HepG2 (cell line): ENCODE measurements around the gene TRAPPC12.

Experiments used
- FOXP4 ChIP-seq: sonication (generic); formaldehyde crosslinking; IDR thresholded peaks from 2 replicates; pipeline ENCODE4 v1.4.0; 2020; ENCODE audit warnings: missing genetic modification reagents
- NFE2L1 ChIP-seq: sonication (generic); formaldehyde crosslinking; IDR thresholded peaks from 2 replicates; pipeline ENCODE4 v1.4.0; 2020; ENCODE audit warnings: missing genetic modification reagents, mild to moderate bottlenecking, borderline replicate concordance
- TBL1XR1 ChIP-seq: fragments of 150-350 bp; IDR thresholded peaks from 2 replicates; pipeline ENCODE4 v1.6.1; 2014; ENCODE audit warnings: borderline replicate concordance, low read length; ENCODE audit not compliant: partially characterized antibody
- TCF7 ChIP-seq: sonication (generic); IDR thresholded peaks from 2 replicates; pipeline ENCODE4 v1.6.1; 2016; ENCODE audit warnings: antibody characterized with exemption, low read depth
- ZNF570 ChIP-seq: sonication (generic); formaldehyde crosslinking; IDR thresholded peaks from 2 replicates; pipeline ENCODE4 v1.4.0; 2020; ENCODE audit warnings: mild to moderate bottlenecking, missing genetic modification reagents, borderline replicate concordance
- ZNF879 ChIP-seq: sonication (generic); formaldehyde crosslinking; IDR thresholded peaks from 2 replicates; pipeline ENCODE4 v1.8.1; 2023; ENCODE audit warnings: missing genetic modification reagents
- TF ChIP-seq, protein P1 (sequence below): sonication (generic); formaldehyde crosslinking; IDR thresholded peaks from 2 replicates; pipeline ENCODE4 v1.5.0; 2020; ENCODE audit warnings: mild to moderate bottlenecking, missing genetic modification reagents, moderate library complexity

- TF ChIP-seq ZNF570 (CRISPR knock-in tag) (no peak), ZNF879 (no peak), TCF7 (no peak), FOXP4 (CRISPR knock-in tag) (no peak), TBL1XR1 (no peak), NFE2L1 (no peak)
- TF ChIP-seq, protein P1, sequence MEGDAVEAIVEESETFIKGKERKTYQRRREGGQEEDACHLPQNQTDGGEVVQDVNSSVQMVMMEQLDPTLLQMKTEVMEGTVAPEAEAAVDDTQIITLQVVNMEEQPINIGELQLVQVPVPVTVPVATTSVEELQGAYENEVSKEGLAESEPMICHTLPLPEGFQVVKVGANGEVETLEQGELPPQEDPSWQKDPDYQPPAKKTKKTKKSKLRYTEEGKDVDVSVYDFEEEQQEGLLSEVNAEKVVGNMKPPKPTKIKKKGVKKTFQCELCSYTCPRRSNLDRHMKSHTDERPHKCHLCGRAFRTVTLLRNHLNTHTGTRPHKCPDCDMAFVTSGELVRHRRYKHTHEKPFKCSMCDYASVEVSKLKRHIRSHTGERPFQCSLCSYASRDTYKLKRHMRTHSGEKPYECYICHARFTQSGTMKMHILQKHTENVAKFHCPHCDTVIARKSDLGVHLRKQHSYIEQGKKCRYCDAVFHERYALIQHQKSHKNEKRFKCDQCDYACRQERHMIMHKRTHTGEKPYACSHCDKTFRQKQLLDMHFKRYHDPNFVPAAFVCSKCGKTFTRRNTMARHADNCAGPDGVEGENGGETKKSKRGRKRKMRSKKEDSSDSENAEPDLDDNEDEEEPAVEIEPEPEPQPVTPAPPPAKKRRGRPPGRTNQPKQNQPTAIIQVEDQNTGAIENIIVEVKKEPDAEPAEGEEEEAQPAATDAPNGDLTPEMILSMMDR: no peak
These were observed 85.0 kb downstream of the TRAPPC12 start for GRCh38 chr2:3464401-3465005.
